Fibroblast of lung (primary cell): ENCODE measurements around the gene KIAA0232. TPM values are rescaled to one million over a fixed set of nuclear protein-coding genes. Genes with fewer than 3 reads are reported as not detected.
"Not testable (repeated sequence)": the region's sequence is repeated elsewhere in the genome, so short reads cannot be mapped to it uniquely, and the experiment has no call there.

Experiments
- DNase-seq, 2 donors: peaks; one replicate each; pipeline versions ENCODE4 v3.0.0 to v3.0.0-alpha.2; 2010; ENCODE audit warnings: low read depth in 2 of 2
- H2AFZ ChIP-seq: 2 replicates; pipeline ENCODE4 v1.5.1; 2012; ENCODE audit warnings: low read length, control low read depth, inconsistent platforms
- H3K27ac ChIP-seq: 2 replicates; pipeline ENCODE4 v1.5.1; 2011; ENCODE audit warnings: low read length, control low read depth; ENCODE audit not compliant: insufficient read depth
- H3K27me3 ChIP-seq: 2 replicates; pipeline ENCODE4 v1.5.1; 2011; ENCODE audit warnings: mild to moderate bottlenecking, low read length; ENCODE audit not compliant: control insufficient read depth, insufficient read depth
- H3K36me3 ChIP-seq: 2 replicates; pipeline ENCODE4 v1.5.1; 2011; ENCODE audit warnings: low read length; ENCODE audit not compliant: control insufficient read depth, insufficient read depth
- H3K4me1 ChIP-seq: 2 replicates; pipeline ENCODE4 v1.5.1; 2011; ENCODE audit warnings: low read length; ENCODE audit not compliant: control insufficient read depth, insufficient read depth; ENCODE audit errors: extremely low read depth
- H3K4me2 ChIP-seq: 2 replicates; pipeline ENCODE4 v1.5.1; 2011; ENCODE audit warnings: low read length, control low read depth; ENCODE audit not compliant: insufficient read depth; ENCODE audit errors: extremely low read depth
- H3K4me3 ChIP-seq, 4 experiments: fragments of 200-600 bp in 1 of 4; sonication (generic) in 1 of 4; replicated peaks in 1 of 4; 2 replicates each; pipeline ENCODE4 v1.5.1; 2011 to 2016; ENCODE audit warnings: low read length in 4 of 4, low read depth in 3 of 4, mild to moderate bottlenecking in 3 of 4, control low read depth in 2 of 4, inconsistent platforms in 1 of 4, mixed read lengths in 1 of 4; ENCODE audit not compliant: insufficient read depth in 1 of 4; ENCODE audit errors: control extremely low read depth in 1 of 4
- H3K79me2 ChIP-seq: 2 replicates; pipeline ENCODE4 v1.5.1; 2012; ENCODE audit warnings: mild to moderate bottlenecking, low read length, inconsistent platforms; ENCODE audit not compliant: control insufficient read depth, insufficient read depth
- H3K9ac ChIP-seq: 2 replicates; pipeline ENCODE4 v1.5.1; 2011; ENCODE audit warnings: mild to moderate bottlenecking, low read length, control low read depth; ENCODE audit not compliant: insufficient read depth
- H3K9me3 ChIP-seq: 2 replicates; pipeline ENCODE4 v1.5.1; 2012; ENCODE audit warnings: low read depth, low read length; ENCODE audit not compliant: control insufficient read depth, insufficient read depth
- H4K20me1 ChIP-seq: 2 replicates; pipeline ENCODE4 v1.5.1; 2011; ENCODE audit warnings: low read length; ENCODE audit not compliant: control insufficient read depth, insufficient read depth; ENCODE audit errors: extremely low read depth
- CTCF ChIP-seq, 2 donors: IDR thresholded peaks in 1 of 2; conservative IDR thresholded peaks in 1 of 2; 1 replicate in 1 of 2; 2 replicates in 1 of 2; pipeline ENCODE4 v1.5.1; 2011 to 2012; ENCODE audit warnings: low read length in 2 of 2, control low read depth in 1 of 2, inconsistent platforms in 1 of 2, low read depth in 1 of 2, mild to moderate bottlenecking in 1 of 2
- EZH2 ChIP-seq: IDR thresholded peaks from 2 replicates; pipeline ENCODE4 v1.5.1; 2012; ENCODE audit warnings: low read length, control low read depth, mild to moderate bottlenecking; ENCODE audit errors: missing control alignments
- polyA plus RNA-seq, 2 donors: library from polyadenylated mRNA; depleted of rRNA in 1 of 2; stranded (reverse) in 1 of 2; unstranded in 1 of 2; fragments of >200 nt; gene quantifications; 2 replicates each; pipeline ENCODE4 v1.2.1, GENCODE V29; 2011 to 2012; ENCODE audit warnings: missing spikeins in 1 of 2
- total RNA-seq: library from RNA; depleted of rRNA; stranded (reverse); fragments of >200 nt; gene quantifications from 2 replicates; pipeline ENCODE4 v1.2.1, GENCODE V29; 2014

KIAA0232 gene
- total and polyA plus RNA-seq, 2 donors (not counting 1 experiment from before 2014, with no cell fraction given), result 18.0 to 18.8 TPM

- no peaks in the 10 kb centered on the region for H3K27me3 ChIP-seq
- H3K9ac ChIP-seq, result peak overlapping the region; percentile 96
- peak overlapping the region; percentile 80 to 97 (median 87) for H3K4me3 ChIP-seq
- peak overlapping the region; percentile 79 for H3K4me2 ChIP-seq
- H3K36me3 ChIP-seq, result no peaks in the 10 kb centered on the region
- no peak for TF ChIP-seq EZH2
- peak; percentile 8 to 14 for TF ChIP-seq CTCF (conservative IDR thresholded peaks at IDR 0.05 in 1 of 2, IDR thresholded peaks at IDR 0.05 in 1 of 2; ENCODE audit: low read depth in 1 of 2, low read length in 2 of 2)
- H4K20me1 ChIP-seq, result no peaks in the 10 kb centered on the region
- no peak overlapping the region for H2AFZ ChIP-seq
- H3K27ac ChIP-seq, result peak overlapping the region; percentile 87
- no peaks in the 10 kb centered on the region for H3K9me3 ChIP-seq
- H3K79me2 ChIP-seq, result peaks cover 44% of the 10 kb centered on the region
- DNase-seq, result peak; percentile 76 to 90
- H3K4me1 ChIP-seq, result no peaks in the 10 kb centered on the region
Observed at GRCh38 chr4:6783111-6783981, 819 bp downstream of the KIAA0232 start.

- Histone ChIP-seq H3K9me3 (no peaks in the 10 kb centered on the region), H4K20me1 (no peaks in the 10 kb centered on the region), H3K4me3 (no peak overlapping the region), H3K27me3 (no peaks in the 10 kb centered on the region), H3K36me3 (no peaks in the 10 kb centered on the region), H3K27ac (no peak overlapping the region), H3K79me2 (peaks cover 64% of the 10 kb centered on the region), H2AFZ (no peak overlapping the region), H3K9ac (no peak overlapping the region), H3K4me1 (no peaks in the 10 kb centered on the region), H3K4me2 (no peak overlapping the region)
- no peak for TF ChIP-seq EZH2
- TF ChIP-seq CTCF (conservative IDR thresholded peaks at IDR 0.05 in 1 of 2, IDR thresholded peaks at IDR 0.05 in 1 of 2; ENCODE audit: low read depth in 1 of 2, low read length in 2 of 2), result no peak
- DNase-seq, result no peak
Observed at GRCh38 chr4:6785572-6785925, 3.0 kb downstream of the KIAA0232 start.

GRCh38 chr4:6788123-6788522 lies 5.6 kb downstream of the KIAA0232 start:
- no peaks in the 10 kb centered on the region for H3K36me3 ChIP-seq
- no peak overlapping the region for H3K4me2 ChIP-seq
- no peak overlapping the region for H3K9ac ChIP-seq
- H3K4me3 ChIP-seq, result no peak overlapping the region
- H3K27me3 ChIP-seq, result no peaks in the 10 kb centered on the region
- no peak for DNase-seq
- H3K79me2 ChIP-seq, result peaks cover 78% of the 10 kb centered on the region
- TF ChIP-seq CTCF (conservative IDR thresholded peaks at IDR 0.05 in 1 of 2, IDR thresholded peaks at IDR 0.05 in 1 of 2; ENCODE audit: low read depth in 1 of 2, low read length in 2 of 2) (no peak), EZH2 (no peak)
- no peaks in the 10 kb centered on the region for H3K4me1 ChIP-seq
- no peaks in the 10 kb centered on the region for H3K9me3 ChIP-seq
- H4K20me1 ChIP-seq, result no peaks in the 10 kb centered on the region
- no peak overlapping the region for H2AFZ ChIP-seq
- H3K27ac ChIP-seq, result no peak overlapping the region

GRCh38 chr4:6791245-6791644 lies 8.7 kb downstream of the KIAA0232 start:
- H3K27me3 ChIP-seq, H3K9ac ChIP-seq, H3K4me1 ChIP-seq, H2AFZ ChIP-seq, H3K9me3 ChIP-seq, H3K36me3 ChIP-seq, DNase-seq, H3K27ac ChIP-seq, H4K20me1 ChIP-seq, H3K4me3 ChIP-seq, H3K4me2 ChIP-seq: not testable (repeated sequence)
- peaks cover 79% of the 10 kb centered on the region for H3K79me2 ChIP-seq
